Muscle layer of duodenum (tissue), 2 donors: ENCODE data around the gene COMMD2.

Source experiments
- H3K27ac ChIP-seq: one replicate; pipeline ENCODE4 v1.7.0; 2013; ENCODE audit warnings: mild to moderate bottlenecking, low read length
- H3K27me3 ChIP-seq: one replicate; pipeline ENCODE4 v1.7.0; 2013; ENCODE audit warnings: low read depth, mild to moderate bottlenecking, control low read depth, low read length
- H3K36me3 ChIP-seq, 2 donors: one replicate each; pipeline ENCODE4 v1.7.0; 2013; ENCODE audit warnings: low read length in 2 of 2, control low read depth in 1 of 2, mild to moderate bottlenecking in 1 of 2; ENCODE audit not compliant: insufficient read depth in 2 of 2, control insufficient read depth in 1 of 2
- H3K4me1 ChIP-seq, 2 donors: one replicate each; pipeline ENCODE4 v1.7.0; 2013; ENCODE audit warnings: low read length in 2 of 2, mild to moderate bottlenecking in 2 of 2, control low read depth in 1 of 2, moderate library complexity in 1 of 2; ENCODE audit not compliant: insufficient read depth in 2 of 2, control insufficient read depth in 1 of 2
- H3K4me3 ChIP-seq, 2 donors: one replicate each; pipeline ENCODE4 v1.7.0; 2013; ENCODE audit warnings: low read length in 2 of 2, low read depth in 1 of 2, mild to moderate bottlenecking in 1 of 2
- H3K9me3 ChIP-seq, 2 donors: one replicate each; pipeline ENCODE4 v1.7.0; 2013; ENCODE audit warnings: low read length in 2 of 2, control low read depth in 1 of 2, mild to moderate bottlenecking in 1 of 2; ENCODE audit not compliant: control insufficient read depth in 1 of 2
- donor health status: healthy.

COMMD2 gene

GRCh38 chr3:149752051-149752787 is at the start of gene COMMD2:
Gene COMMD2, minus strand, starts transcription at chr3:149752489. Its CDS starts 45 bp downstream, at chr3:149752444.
- Histone ChIP-seq H3K4me1 (peaks cover 0 to 11% of the 10 kb centered on the region in 2 donors), H3K4me3 (peak within 1 kb of the TSS; percentile 78 to 92), H3K27me3 (no peaks in the 10 kb centered on the region), H3K27ac (peak within 1 kb of the TSS; percentile 80), H3K36me3 (peaks cover 17 to 25% of the 10 kb centered on the region in 2 donors), H3K9me3 (no peaks in the 10 kb centered on the region)

GRCh38 chr3:149801639-149802038 is 49.4 kb upstream of the COMMD2 start:
- Histone ChIP-seq H3K27ac (no peak overlapping the region), H3K27me3 (no peaks in the 10 kb centered on the region), H3K4me1 (no peaks in the 10 kb centered on the region), H3K4me3 (no peak overlapping the region), H3K36me3 (no peaks in the 10 kb centered on the region), H3K9me3 (no peaks in the 10 kb centered on the region)

GRCh38 chr3:149801195-149801594 is 48.9 kb upstream of the COMMD2 start:
- Histone ChIP-seq H3K4me3 (no peak overlapping the region), H3K36me3 (no peaks in the 10 kb centered on the region), H3K27ac (no peak overlapping the region), H3K4me1 (no peaks in the 10 kb centered on the region), H3K9me3 (no peaks in the 10 kb centered on the region), H3K27me3 (no peaks in the 10 kb centered on the region)

GRCh38 chr3:149800693-149801092 is 48.4 kb upstream of the COMMD2 start:
- Histone ChIP-seq H3K36me3 (no peaks in the 10 kb centered on the region), H3K4me1 (no peaks in the 10 kb centered on the region), H3K27me3 (no peaks in the 10 kb centered on the region)

GRCh38 chr3:149796026-149796425 is 43.7 kb upstream of the COMMD2 start:
- H3K9me3 ChIP-seq: no peaks in the 10 kb centered on the region
- no peak overlapping the region for H3K4me3 ChIP-seq
- no peaks in the 10 kb centered on the region for H3K27me3 ChIP-seq
- H3K27ac ChIP-seq: no peak overlapping the region
- H3K36me3 ChIP-seq: no peaks in the 10 kb centered on the region
- no peaks in the 10 kb centered on the region for H3K4me1 ChIP-seq

More at GRCh38 chr3:149800693-149801092, 48.4 kb upstream of the COMMD2 start:
- Histone ChIP-seq H3K9me3 (no peaks in the 10 kb centered on the region), H3K4me3 (no peak overlapping the region), H3K27ac (no peak overlapping the region)

DNA sequence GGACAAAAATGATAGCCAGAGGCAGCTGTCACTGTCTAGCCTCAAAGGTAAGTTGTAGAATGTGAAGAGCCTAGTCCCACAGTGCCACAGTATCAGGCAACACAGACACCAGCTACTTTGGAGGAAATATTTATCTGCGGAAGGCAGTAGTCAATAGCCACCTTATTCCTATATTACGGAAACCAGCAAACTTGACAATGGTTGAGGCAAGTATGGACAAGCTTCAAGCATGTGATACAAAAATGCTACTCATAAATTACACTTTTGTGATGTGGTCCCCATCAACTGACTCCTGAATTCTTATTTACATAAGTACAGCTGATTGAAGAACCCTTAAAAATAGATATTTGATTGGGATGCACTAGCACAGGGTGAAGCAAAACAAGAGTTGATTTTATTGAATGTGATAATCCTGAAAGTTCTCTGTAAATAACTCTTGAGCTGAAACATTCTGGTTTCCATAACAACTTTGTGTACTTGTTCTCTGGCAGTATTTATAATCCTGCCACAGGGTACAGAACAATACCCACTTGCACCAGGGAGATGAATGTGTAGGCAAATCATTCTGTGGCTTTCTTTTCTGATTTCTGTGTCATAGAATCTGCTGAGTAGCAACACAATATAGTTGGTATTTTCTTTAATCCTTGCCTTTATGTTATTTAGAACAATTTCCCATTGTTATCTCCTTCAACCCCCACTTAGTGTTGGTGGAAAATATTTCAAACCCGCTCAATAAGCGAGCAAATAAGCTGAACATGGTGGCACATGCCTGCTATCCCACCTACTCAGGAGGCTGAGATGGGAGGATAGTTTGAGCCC is 40.4 kb upstream of the COMMD2 start, which contains the start of gene ANKUB1:
Gene ANKUB1, minus strand, starts transcription at position 103 of the 819 bp plus-strand sequence. CDS start 188 bp downstream, outside the sequence.
- H3K36me3 ChIP-seq: no peaks in the 10 kb centered on the region
- no peaks in the 10 kb centered on the region for H3K4me1 ChIP-seq
- no peak within 1 kb of the TSS for H3K27ac ChIP-seq
- no peak within 1 kb of the TSS for H3K4me3 ChIP-seq
- no peaks in the 10 kb centered on the region for H3K9me3 ChIP-seq
- no peaks in the 10 kb centered on the region for H3K27me3 ChIP-seq

DNA sequence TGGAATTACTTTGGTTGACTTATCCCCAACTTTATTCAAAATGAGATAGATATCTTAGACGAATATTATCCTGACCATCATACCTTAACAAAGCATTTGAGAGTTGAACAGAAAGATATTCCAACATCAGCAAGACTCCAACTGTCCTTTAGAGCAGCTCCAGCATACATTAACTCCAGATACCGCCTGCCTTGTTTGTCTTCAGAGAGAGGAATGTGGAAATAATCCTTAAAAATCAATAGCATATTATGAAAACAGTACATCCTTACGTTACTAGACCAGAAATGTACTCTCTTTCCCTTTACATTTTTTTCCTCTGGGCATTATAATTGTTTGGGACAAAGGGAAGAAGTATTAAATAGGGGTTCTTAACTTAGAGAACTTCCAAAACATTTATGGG is 38.4 kb upstream of the COMMD2 start:
- H3K4me1 ChIP-seq: no peaks in the 10 kb centered on the region
- H3K9me3 ChIP-seq: no peaks in the 10 kb centered on the region
- no peaks in the 10 kb centered on the region for H3K27me3 ChIP-seq
- no peaks in the 10 kb centered on the region for H3K36me3 ChIP-seq
- H3K27ac ChIP-seq: no peak overlapping the region
- H3K4me3 ChIP-seq: no peak overlapping the region

DNA sequence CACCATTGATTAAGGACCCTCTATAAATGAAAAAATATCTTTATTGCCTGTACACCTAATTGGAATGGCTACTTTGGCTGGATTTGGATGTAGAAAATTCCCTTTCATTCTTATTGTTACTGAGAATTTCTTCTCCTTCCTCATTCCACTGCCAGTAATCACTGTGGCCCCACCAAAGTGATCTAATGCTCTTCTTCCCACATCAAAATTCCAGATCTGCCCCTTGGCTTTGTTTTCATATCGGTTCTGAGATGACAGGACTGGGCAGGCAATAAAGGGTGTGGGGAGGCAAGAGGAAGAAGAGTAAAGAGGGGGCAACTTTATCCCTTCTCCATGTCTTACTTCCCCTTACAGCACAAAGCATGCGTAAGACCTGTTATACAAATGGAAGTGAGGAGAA is 38.0 kb upstream of the COMMD2 start:
- Histone ChIP-seq H3K4me1 (no peaks in the 10 kb centered on the region), H3K9me3 (no peaks in the 10 kb centered on the region), H3K4me3 (no peak overlapping the region), H3K27me3 (no peaks in the 10 kb centered on the region), H3K36me3 (no peaks in the 10 kb centered on the region), H3K27ac (no peak overlapping the region)

DNA sequence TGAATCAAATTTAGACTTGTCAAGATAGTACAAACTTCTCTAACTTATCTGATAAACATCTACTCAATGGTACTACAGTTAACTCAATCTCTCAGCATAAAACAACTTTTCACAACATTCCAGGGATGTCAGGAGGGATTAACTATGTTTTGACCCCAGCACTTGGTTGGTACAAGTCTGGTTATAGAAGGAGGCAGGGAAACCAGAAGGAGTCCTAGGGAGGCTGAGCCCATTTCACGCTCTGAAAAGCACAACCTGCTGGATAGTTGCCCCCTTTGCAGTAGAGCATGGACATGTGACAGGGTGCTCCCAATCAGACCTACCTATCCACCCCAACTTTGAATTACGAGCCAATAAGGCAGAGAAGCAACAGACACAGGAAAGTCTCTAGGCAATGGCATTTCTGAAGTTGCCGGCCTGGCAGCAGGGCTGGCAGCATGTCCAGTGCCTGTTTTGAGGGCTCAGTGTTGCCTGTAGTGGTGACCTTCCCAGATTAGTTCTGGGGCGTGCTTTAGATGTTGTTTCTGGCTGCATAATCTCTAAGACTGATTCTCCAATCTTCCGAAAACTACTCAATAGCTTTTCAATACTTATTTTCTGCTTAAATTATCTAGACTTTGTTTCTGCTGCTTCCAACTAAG is 31.9 kb upstream of the COMMD2 start:
- Histone ChIP-seq H3K36me3 (no peaks in the 10 kb centered on the region), H3K9me3 (no peaks in the 10 kb centered on the region), H3K27ac (no peak overlapping the region), H3K4me3 (no peak overlapping the region), H3K27me3 (no peaks in the 10 kb centered on the region), H3K4me1 (peaks cover 0 to 4% of the 10 kb centered on the region in 2 donors)

GRCh38 chr3:149783576-149783975 is 31.3 kb upstream of the COMMD2 start:
- H3K36me3 ChIP-seq: no peaks in the 10 kb centered on the region
- H3K4me3 ChIP-seq: no peak overlapping the region
- H3K9me3 ChIP-seq: no peaks in the 10 kb centered on the region
- H3K27me3 ChIP-seq: no peaks in the 10 kb centered on the region
- peaks cover 0 to 4% of the 10 kb centered on the region in 2 donors for H3K4me1 ChIP-seq
- no peak overlapping the region for H3K27ac ChIP-seq

- peak overlapping the region; percentile 7 for H3K27ac ChIP-seq
- peaks cover 0 to 4% of the 10 kb centered on the region in 2 donors for H3K4me1 ChIP-seq
Observed at GRCh38 chr3:149781741-149782140, 29.5 kb upstream of the COMMD2 start.

More at GRCh38 chr3:149781741-149782140, 29.5 kb upstream of the COMMD2 start:
- Histone ChIP-seq H3K36me3 (no peaks in the 10 kb centered on the region), H3K4me3 (no peak overlapping the region), H3K27me3 (no peaks in the 10 kb centered on the region), H3K9me3 (no peaks in the 10 kb centered on the region)
